B cell (primary cell): Measurements from ENCODE around the gene GYS2. TPM values are rescaled to one million over a fixed set of nuclear protein-coding genes. Genes with fewer than 3 reads are reported as not detected.

Source experiments
- ATAC-seq: fragments of 200-7000 bp; cut with Tn5 transposase; one replicate; pipeline ENCODE4 v1.10.0; 2021; ENCODE audit warnings: low read depth, mild to moderate bottlenecking, moderate number of reproducible peaks, moderate library complexity
- CTCF ChIA-PET: fragments of 350-600 bp; sonication (Branson Sonifier 250); formaldehyde crosslinking; loops from one replicate; lab custom pipeline; 2021; ENCODE audit warnings: antibody characterized with exemption, inconsistent platforms; lab: Charles Lee
- POLR2A ChIA-PET: fragments of 350-600 bp; sonication (Branson Sonifier 250); formaldehyde crosslinking; loops from one replicate; lab custom pipeline; 2021; ENCODE audit warnings: antibody characterized with exemption; lab: Charles Lee
- DNase-seq: peaks from one replicate; pipeline ENCODE4 v3.0.0; 2013
- H2AFZ ChIP-seq: 2 replicates; pipeline ENCODE4 v1.6.1; 2012; ENCODE audit warnings: mild to moderate bottlenecking, low read depth, low read length; ENCODE audit not compliant: insufficient read depth, poor library complexity, severe bottlenecking
- H3K27ac ChIP-seq, 2 donors: 1 replicate in 1 of 2; 2 replicates in 1 of 2; pipeline ENCODE4 v1.5.1; 2012 to 2013; ENCODE audit warnings: low read length in 2 of 2, mild to moderate bottlenecking in 2 of 2, moderate library complexity in 1 of 2
- H3K27me3 ChIP-seq, 4 experiments: fragments of 200-600 bp in 1 of 4; sonication (generic) in 1 of 4; replicated peaks in 1 of 4; 1 replicate in 2 of 4; 2 replicates in 2 of 4; pipeline versions ENCODE4 v1.6.1 to v1.7.0; 2013 to 2016; ENCODE audit warnings: low read length in 3 of 4, mild to moderate bottlenecking in 2 of 4, mixed read lengths in 1 of 4, moderate library complexity in 1 of 4; ENCODE audit not compliant: insufficient read depth in 4 of 4, control insufficient read depth in 3 of 4; ENCODE audit errors: control extremely low read depth in 1 of 4
- H3K36me3 ChIP-seq, 2 experiments: replicated peaks in 1 of 2; 1 replicate in 1 of 2; 2 replicates in 1 of 2; pipeline versions ENCODE4 v1.6.1 to v1.7.1; 2013; ENCODE audit warnings: low read length in 1 of 2; ENCODE audit not compliant: insufficient read depth in 2 of 2, control insufficient read depth in 1 of 2; ENCODE audit errors: control extremely low read depth in 1 of 2, extremely low read depth in 1 of 2
- H3K4me1 ChIP-seq, 2 donors: fragments of 200-600 bp in 1 of 2; sonication (generic) in 1 of 2; 1 replicate in 1 of 2; 2 replicates in 1 of 2; pipeline versions ENCODE4 v1.5.1 to v1.6.1; 2013 to 2017; ENCODE audit warnings: low read length in 2 of 2; ENCODE audit not compliant: control insufficient read depth in 2 of 2, insufficient read depth in 2 of 2
- H3K4me2 ChIP-seq: replicated peaks from 2 replicates; pipeline ENCODE3; 2012; ENCODE audit warnings: mild to moderate bottlenecking, low read depth, low read length; ENCODE audit not compliant: poor library complexity, severe bottlenecking
- H3K4me3 ChIP-seq, 5 experiments: fragments of 200-600 bp in 1 of 5; sonication (generic) in 1 of 5; 1 replicate in 3 of 5; 2 replicates in 2 of 5; pipeline versions ENCODE4 v1.5.1 to v1.7.0; 2011 to 2016; ENCODE audit warnings: low read length in 4 of 5, mild to moderate bottlenecking in 4 of 5, low read depth in 2 of 5, control low read depth in 1 of 5, moderate library complexity in 1 of 5; ENCODE audit not compliant: insufficient read depth in 1 of 5; ENCODE audit errors: control extremely low read depth in 1 of 5, extremely low read depth in 1 of 5
- H3K79me2 ChIP-seq: fragments of 200-600 bp; sonication (generic); one replicate; pipeline ENCODE4 v1.6.0; 2016; ENCODE audit warnings: low read length; ENCODE audit not compliant: control insufficient read depth, insufficient read depth
- H3K9ac ChIP-seq: fragments of 200-600 bp; sonication (generic); 2 replicates; pipeline ENCODE4 v1.6.1; 2017; ENCODE audit warnings: mild to moderate bottlenecking, low read length, moderate library complexity
- H3K9me3 ChIP-seq, 3 donors: one replicate each; pipeline versions ENCODE4 v1.6.1 to v1.7.1; 2013; ENCODE audit warnings: low read length in 2 of 3; ENCODE audit not compliant: control insufficient read depth in 2 of 3, insufficient read depth in 1 of 3; ENCODE audit errors: control extremely low read depth in 1 of 3
- H4K20me1 ChIP-seq: 2 replicates; pipeline ENCODE4 v1.6.0; 2012; ENCODE audit warnings: mild to moderate bottlenecking, low read length; ENCODE audit not compliant: insufficient read depth, control insufficient read depth, poor library complexity, severe bottlenecking
- H3K27ac Mint-ChIP-seq: one replicate; pipeline ENCODE4 v1.8.0; 2021; ENCODE audit warnings: mixed read lengths
- H3K27me3 Mint-ChIP-seq: one replicate; pipeline ENCODE4 v1.8.0; 2021; ENCODE audit warnings: mixed read lengths
- H3K4me1 Mint-ChIP-seq: one replicate; pipeline ENCODE4 v1.8.0; 2021; ENCODE audit warnings: mixed read lengths
- H3K4me3 Mint-ChIP-seq: one replicate; pipeline ENCODE4 v1.8.0; 2021; ENCODE audit warnings: mixed read lengths
- H3K9me3 Mint-ChIP-seq: one replicate; pipeline ENCODE4 v1.8.0; 2022; ENCODE audit warnings: mixed read lengths; ENCODE audit not compliant: insufficient read depth
- EZH2 ChIP-seq: IDR thresholded peaks from 2 replicates; pipeline ENCODE4 v1.6.1; 2012; ENCODE audit warnings: borderline replicate concordance, low read depth, mild to moderate bottlenecking, moderate library complexity, low read length; ENCODE audit not compliant: insufficient read depth, poor library complexity, severe bottlenecking
- WGBS: methylation state at CpG from one replicate; pipeline ENCODE4 v1.1.5; 2013; ENCODE audit warnings: missing lambda C conversion rate; ENCODE audit not compliant: insufficient coverage; 5-methylcytosine and 5-hydroxymethylcytosine counted together
- intact Hi-C: fragments of 100-400 bp; cut with micrococcal nuclease; formaldehyde crosslinking; loops from one replicate; pipeline ENCODE4 v1.10.0; 2022
- polyA plus RNA-seq: library from polyadenylated mRNA; depleted of rRNA; stranded (reverse); fragments of >200 nt; gene quantifications from 2 replicates; pipeline ENCODE4 v1.2.3, GENCODE V29; 2012
- total RNA-seq, 2 donors: library from RNA; stranded (reverse); fragments of 120-200 nt in 1 of 2; gene quantifications; 1 replicate in 1 of 2; 2 replicates in 1 of 2; pipeline versions ENCODE4 v1.2.3 to v1.2.4, GENCODE V29; 2013 to 2022
- TF ChIP-seq, protein P1 (sequence below): fragments of 200-600 bp; IDR thresholded peaks from one replicate; pipeline ENCODE4 v1.8.0; 2022; ENCODE audit warnings: antibody characterized with exemption, mild to moderate bottlenecking

GYS2 gene
- total and polyA plus RNA-seq, 2 donors (not counting 1 experiment from before 2014, with no cell fraction given) = not detected

- Histone ChIP-seq H3K9me3 (peaks cover 0 to 2% (median 0%) of the 10 kb centered on the region in 3 donors), H3K27ac (no peak overlapping the region), H3K9ac (peak overlapping the region; percentile 70), H3K4me2 (peak overlapping the region; percentile 88), H3K27me3 (peaks cover 0 to 14% (median 9%) of the 10 kb centered on the region in 4 experiments), H3K79me2 (no peaks in the 10 kb centered on the region), H4K20me1 (no peaks in the 10 kb centered on the region), H3K36me3 (no peaks in the 10 kb centered on the region), H3K4me1 (peaks cover 6 to 9% of the 10 kb centered on the region in 2 donors), H2AFZ (peak overlapping the region; percentile 95), H3K4me3 (peak overlapping the region; percentile 38 to 70 (median 61))
- TF ChIP-seq EZH2 = no peak
- TF ChIP-seq, protein P1, sequence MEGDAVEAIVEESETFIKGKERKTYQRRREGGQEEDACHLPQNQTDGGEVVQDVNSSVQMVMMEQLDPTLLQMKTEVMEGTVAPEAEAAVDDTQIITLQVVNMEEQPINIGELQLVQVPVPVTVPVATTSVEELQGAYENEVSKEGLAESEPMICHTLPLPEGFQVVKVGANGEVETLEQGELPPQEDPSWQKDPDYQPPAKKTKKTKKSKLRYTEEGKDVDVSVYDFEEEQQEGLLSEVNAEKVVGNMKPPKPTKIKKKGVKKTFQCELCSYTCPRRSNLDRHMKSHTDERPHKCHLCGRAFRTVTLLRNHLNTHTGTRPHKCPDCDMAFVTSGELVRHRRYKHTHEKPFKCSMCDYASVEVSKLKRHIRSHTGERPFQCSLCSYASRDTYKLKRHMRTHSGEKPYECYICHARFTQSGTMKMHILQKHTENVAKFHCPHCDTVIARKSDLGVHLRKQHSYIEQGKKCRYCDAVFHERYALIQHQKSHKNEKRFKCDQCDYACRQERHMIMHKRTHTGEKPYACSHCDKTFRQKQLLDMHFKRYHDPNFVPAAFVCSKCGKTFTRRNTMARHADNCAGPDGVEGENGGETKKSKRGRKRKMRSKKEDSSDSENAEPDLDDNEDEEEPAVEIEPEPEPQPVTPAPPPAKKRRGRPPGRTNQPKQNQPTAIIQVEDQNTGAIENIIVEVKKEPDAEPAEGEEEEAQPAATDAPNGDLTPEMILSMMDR = no peak
- POLR2A ChIA-PET = interaction anchor here (0.6 to 1.4 kb wide), 2 partner anchors 26 to 126 kb away, joined by 3 to 6 read pairs; partner anchors contain the start of genes GOLT1B and RECQL
- peak overlapping the region; percentile 54 for H3K27ac Mint-ChIP-seq
- H3K9me3 Mint-ChIP-seq = peaks cover 9% of the 10 kb centered on the region
- H3K27me3 Mint-ChIP-seq = peaks cover 23% of the 10 kb centered on the region
- under 1% methylated on average over 56 of the region's 57 CpGs for WGBS
- H3K4me3 Mint-ChIP-seq = peak overlapping the region; percentile 82
- CTCF ChIA-PET = interaction anchor here (1.5 kb wide), 1 partner anchor 11 kb away, joined by 5 read pairs; no protein-coding TSS in a partner anchor
- peaks cover 12% of the 10 kb centered on the region for H3K4me1 Mint-ChIP-seq
- DNase-seq = peak; percentile 78
- ATAC-seq = peak; percentile 98
- intact Hi-C loops = loop anchor here (2.0 to 5.0 kb wide), 2 partner anchors 27 to 130 kb away; partner anchors contain the start of genes GOLT1B, LDHB and RECQL
These were observed 77.0 kb downstream of the GYS2 start for GRCh38 chr12:21527451-21528180.
